Measurements from ENCODE around the gene DPM3. TPM values are rescaled to one million over a fixed set of nuclear protein-coding genes. Genes with fewer than 3 reads are reported as not detected.

DPM3 gene
- total and polyA plus RNA-seq, 2 donors (not counting 3 experiments of a cell fraction or from before 2014, with no cell fraction given) = 69.6 to 258 TPM

- H3K79me2 ChIP-seq (ENCODE audit: control insufficient read depth, insufficient read depth, low read length) = no peaks in the 10 kb centered on the region
- H2AFZ ChIP-seq (ENCODE audit: low read depth, low read length) = no peak overlapping the region
- intact Hi-C loops (cut with micrococcal nuclease) = no loop called here
- H3K4me3 ChIP-seq (replicated peaks in 1 of 3; ENCODE audit: insufficient read depth in 1 of 3, low read depth in 1 of 3, low read length in 3 of 3) = no peak overlapping the region
- no peaks in the 10 kb centered on the region for H3K9me3 ChIP-seq (replicated peaks; ENCODE audit: control insufficient read depth, insufficient read depth, low read length)
- no peaks in the 10 kb centered on the region for H3K9me1 ChIP-seq (replicated peaks; ENCODE audit: control insufficient read depth, extremely low read depth, insufficient read depth, low read length)
- no peaks in the 10 kb centered on the region for H3K4me1 ChIP-seq (ENCODE audit: control insufficient read depth, extremely low read depth, insufficient read depth, low read length)
- BruUV-seq (replicated peaks) = no TSS peak
- CTCF ChIA-PET = interaction anchor here (1.0 to 1.7 kb wide), 3 partner anchors 14 to 20 kb away, joined by 3 to 7 read pairs (median 6); partner anchors contain the start of gene KRTCAP2
- POLR2A ChIA-PET = no interaction called here
- no peaks in the 10 kb centered on the region for H4K20me1 ChIP-seq (replicated peaks; ENCODE audit: control insufficient read depth, extremely low read depth, insufficient read depth, low read length)
- H3K36me3 ChIP-seq (ENCODE audit: control insufficient read depth in 2 of 2, extremely low read depth in 1 of 2, insufficient read depth in 2 of 2, low read length in 2 of 2) = peaks cover 0 to 3% of the 10 kb centered on the region in 2 experiments
- dilution Hi-C loops (cut with MboI; ENCODE audit: extremely low pct_ligation_motif_present, low sequenced_read_pairs) = no loop called here
- FAIRE-seq (no peak), DNase-seq (ENCODE audit: low read depth, low spot score) (no peak)
- TF ChIP-seq POLR2AphosphoS5 (IDR thresholded peaks at IDR 0.05; ENCODE audit: insufficient read depth, low read depth, low read length) = no peak
- TF ChIP-seq MAX (IDR thresholded peaks at IDR 0.05; ENCODE audit: insufficient read depth, insufficient read length) = no peak
- no peak for TF ChIP-seq EZH2 (IDR thresholded peaks at IDR 0.05; ENCODE audit: borderline replicate concordance, low read depth, low read length, severe bottlenecking)
- no peak for TF ChIP-seq MYC (IDR thresholded peaks at IDR 0.05; ENCODE audit: low read depth, low read length)
- TF ChIP-seq POLR2A (IDR thresholded peaks at IDR 0.05; ENCODE audit: low read depth, low read length) = no peak
- no peak for TF ChIP-seq JUN (IDR thresholded peaks at IDR 0.05; ENCODE audit: borderline replicate concordance, insufficient read depth, insufficient read length, low read depth)
- TF ChIP-seq GATA2 (IDR thresholded peaks at IDR 0.05; ENCODE audit: insufficient read depth, insufficient read length, low read depth, low read length) = no peak
- no peak for TF ChIP-seq CTCF (IDR thresholded peaks at IDR 0.05; ENCODE audit: extremely low read depth in 1 of 2, insufficient read depth in 1 of 2, low read depth in 1 of 2, low read length in 2 of 2)
- no peak for TF ChIP-seq FOS (IDR thresholded peaks at IDR 0.05; ENCODE audit: borderline replicate concordance, insufficient read depth, low read length)
- H3K27me3 ChIP-seq (ENCODE audit: control insufficient read depth in 2 of 2, insufficient read depth in 2 of 2, low read length in 2 of 2) = no peaks in the 10 kb centered on the region
- H3K27ac ChIP-seq (ENCODE audit: insufficient read depth, low read depth, low read length) = no peak overlapping the region
- H3K9ac ChIP-seq (replicated peaks; ENCODE audit: extremely low read depth, insufficient read depth, low read length) = no peak overlapping the region
- H3K4me2 ChIP-seq (ENCODE audit: insufficient read depth, low read length) = no peak overlapping the region
Observed at GRCh38 chr1:155186794-155187455, 46.6 kb upstream of the DPM3 start.

Measured in endothelial cell of umbilical vein (primary cell).